AG04450 (cell line): ENCODE data around the gene SAP30BP. TPM values are rescaled to one million over a fixed set of nuclear protein-coding genes. Genes with fewer than 3 reads are reported as not detected.

Experiments used
- CTCF ChIA-PET: fragments of 300-600, 350-600 bp; formaldehyde crosslinking; extraction: SDS; loops from one replicate; lab custom pipeline; 2022; ENCODE audit warnings: antibody characterized with exemption, inconsistent platforms; lab: Charles Lee
- POLR2A ChIA-PET: fragments of 350-600 bp; formaldehyde crosslinking; extraction: SDS; loops from one replicate; lab custom pipeline; 2021; ENCODE audit warnings: antibody characterized with exemption, inconsistent platforms; lab: Yijun Ruan, JAX
- DNase-seq: peaks from one replicate; pipeline ENCODE4 v3.0.0-alpha.2; 2011; ENCODE audit warnings: low read depth, low spot score
- H3K27ac ChIP-seq: one replicate; pipeline ENCODE4 v1.5.1; 2012; ENCODE audit warnings: low read depth, low read length, control low read depth
- H3K27me3 ChIP-seq: one replicate; pipeline ENCODE4 v1.6.0; 2012; ENCODE audit warnings: low read length; ENCODE audit not compliant: control insufficient read depth, insufficient read depth
- H3K4me3 ChIP-seq: 2 replicates; pipeline ENCODE4 v1.5.1; 2011; ENCODE audit warnings: mild to moderate bottlenecking, low read depth, low read length, control low read depth
- H3K9me3 ChIP-seq: 2 replicates; pipeline ENCODE4 v1.5.1; 2012; ENCODE audit warnings: low read length; ENCODE audit not compliant: control insufficient read depth, insufficient read depth
- polyA plus RNA-seq: library from polyadenylated mRNA; depleted of rRNA; stranded (reverse); fragments of >200 nt; gene quantifications from 2 replicates; pipeline ENCODE4 v1.2.3, GENCODE V29; 2011
- TF ChIP-seq, protein P1 (sequence below): IDR thresholded peaks from 2 replicates; pipeline ENCODE4 v1.5.1; 2011; ENCODE audit warnings: low read depth, low read length, control low read depth, inconsistent platforms

The SAP30BP gene
- polyA plus RNA-seq, 1 experiment, result 75.4 TPM

- ChIA-PET POLR2A (no interaction called here), CTCF (no interaction called here)
- H3K9me3 ChIP-seq, result no peaks in the 10 kb centered on the region; the same call in 1 of the 2 replicates
- H3K4me3 ChIP-seq, result no peak overlapping the region
- TF ChIP-seq, protein P1, sequence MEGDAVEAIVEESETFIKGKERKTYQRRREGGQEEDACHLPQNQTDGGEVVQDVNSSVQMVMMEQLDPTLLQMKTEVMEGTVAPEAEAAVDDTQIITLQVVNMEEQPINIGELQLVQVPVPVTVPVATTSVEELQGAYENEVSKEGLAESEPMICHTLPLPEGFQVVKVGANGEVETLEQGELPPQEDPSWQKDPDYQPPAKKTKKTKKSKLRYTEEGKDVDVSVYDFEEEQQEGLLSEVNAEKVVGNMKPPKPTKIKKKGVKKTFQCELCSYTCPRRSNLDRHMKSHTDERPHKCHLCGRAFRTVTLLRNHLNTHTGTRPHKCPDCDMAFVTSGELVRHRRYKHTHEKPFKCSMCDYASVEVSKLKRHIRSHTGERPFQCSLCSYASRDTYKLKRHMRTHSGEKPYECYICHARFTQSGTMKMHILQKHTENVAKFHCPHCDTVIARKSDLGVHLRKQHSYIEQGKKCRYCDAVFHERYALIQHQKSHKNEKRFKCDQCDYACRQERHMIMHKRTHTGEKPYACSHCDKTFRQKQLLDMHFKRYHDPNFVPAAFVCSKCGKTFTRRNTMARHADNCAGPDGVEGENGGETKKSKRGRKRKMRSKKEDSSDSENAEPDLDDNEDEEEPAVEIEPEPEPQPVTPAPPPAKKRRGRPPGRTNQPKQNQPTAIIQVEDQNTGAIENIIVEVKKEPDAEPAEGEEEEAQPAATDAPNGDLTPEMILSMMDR, result no peak
- no peaks in the 10 kb centered on the region for H3K27me3 ChIP-seq
- DNase-seq, result no peak
- peak overlapping the region; percentile 39 for H3K27ac ChIP-seq
These were observed 34.1 kb downstream of the SAP30BP start for GRCh38 chr17:75701288-75701687.

DNA sequence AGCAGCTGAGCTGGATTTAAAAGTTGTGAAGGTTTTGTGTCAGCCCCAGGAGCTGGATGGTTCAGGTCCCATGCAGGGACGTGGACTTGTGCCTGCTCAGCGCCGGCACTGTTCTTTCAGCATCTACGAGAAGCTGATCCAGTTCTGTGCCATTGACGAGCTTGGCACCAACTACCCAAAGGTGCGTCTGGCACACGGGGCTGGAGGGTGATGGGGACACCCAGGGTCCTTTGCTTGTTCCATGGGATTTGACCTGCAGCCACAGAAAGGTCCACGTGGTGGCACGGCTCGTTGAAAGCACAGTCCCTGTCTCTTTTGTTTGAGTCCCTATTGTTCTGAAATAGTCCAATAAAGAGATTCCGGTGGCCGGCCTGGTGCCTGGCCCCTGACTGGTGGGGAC, 36.1 kb downstream of the SAP30BP start:
- no peaks in the 10 kb centered on the region for H3K27me3 ChIP-seq
- TF ChIP-seq, protein P1, result no peak
- POLR2A ChIA-PET, result no interaction called here
- H3K4me3 ChIP-seq, result no peak overlapping the region
- no peaks in the 10 kb centered on the region for H3K9me3 ChIP-seq
- no peak for DNase-seq
- CTCF ChIA-PET, result interaction anchor here (1.9 kb wide), 1 partner anchor 45 kb away, joined by 8 read pairs; no protein-coding TSS in a partner anchor
- no peak overlapping the region for H3K27ac ChIP-seq

DNA sequence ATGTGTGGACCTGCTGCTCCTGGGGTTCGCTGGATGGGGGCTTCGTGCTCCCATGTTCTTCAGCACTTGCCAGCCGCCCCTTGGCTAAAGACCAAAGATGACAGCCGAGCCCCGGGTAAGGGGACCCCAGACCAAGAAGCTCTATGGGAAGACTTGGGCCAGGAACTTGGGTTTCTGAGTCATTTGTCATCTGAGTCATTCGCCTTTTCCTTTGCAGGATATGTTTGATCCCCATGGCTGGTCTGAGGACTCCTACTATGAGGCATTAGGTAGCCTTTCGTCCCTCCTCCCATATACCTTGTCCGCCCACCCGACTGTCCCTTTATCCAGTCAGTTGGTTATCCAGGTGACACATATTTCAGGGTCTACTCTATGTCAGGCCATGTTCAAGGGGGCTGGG, 36.5 kb downstream of the SAP30BP start:
- no peak for DNase-seq
- POLR2A ChIA-PET, result no interaction called here

GRCh38 chr17:75704963-75705875, 38.1 kb downstream of the SAP30BP start:
- TF ChIP-seq, protein P1, result no peak
- Histone ChIP-seq H3K27ac (no peak overlapping the region), H3K9me3 (no peaks in the 10 kb centered on the region), H3K27me3 (no peaks in the 10 kb centered on the region), H3K4me3 (no peak overlapping the region)
- CTCF ChIA-PET, result interaction anchor here (0.9 kb wide), 1 partner anchor 42 kb away, joined by 3 read pairs; no protein-coding TSS in a partner anchor
- POLR2A ChIA-PET, result interaction anchor here (0.6 kb wide), 1 partner anchor 15 kb away, joined by 3 read pairs; no protein-coding TSS in a partner anchor
- DNase-seq, result no peak

More for the DNA sequence above, 36.5 kb downstream of the SAP30BP start:
- CTCF ChIA-PET, result interaction anchor here (1.9 kb wide), 1 partner anchor 44 kb away, joined by 8 read pairs; no protein-coding TSS in a partner anchor
- Histone ChIP-seq H3K27ac (no peak overlapping the region), H3K27me3 (no peaks in the 10 kb centered on the region), H3K9me3 (no peaks in the 10 kb centered on the region), H3K4me3 (no peak overlapping the region)
- TF ChIP-seq, protein P1, result no peak
